Stomach (tissue), 4 donors: ENCODE data around the gene COQ7.

Source experiments
- POLR2A ChIP-seq, 4 donors: fragments of 450-650 bp; IDR thresholded peaks; one replicate each; pipeline ENCODE4 v1.6.1; 2016; ENCODE audit warnings: antibody characterized with exemption in 4 of 4, control low read depth in 2 of 4, mild to moderate bottlenecking in 1 of 4, moderate library complexity in 1 of 4
- POLR2AphosphoS5 ChIP-seq, 3 donors: sonication (generic); formaldehyde crosslinking; IDR thresholded peaks; one replicate each; pipeline ENCODE4 v1.6.1; 2016; ENCODE audit warnings: antibody characterized with exemption in 3 of 3
- TF ChIP-seq, protein P1 (sequence below), 7 experiments: fragments of 450-650 bp in 4 of 7; fragments of 200-600 bp in 3 of 7; sonication (generic) in 3 of 7; IDR thresholded peaks; one replicate each; pipeline ENCODE4 v1.5.1; 2016 to 2019; ENCODE audit warnings: antibody characterized with exemption in 7 of 7, control low read depth in 2 of 7, mild to moderate bottlenecking in 1 of 7

DNA sequence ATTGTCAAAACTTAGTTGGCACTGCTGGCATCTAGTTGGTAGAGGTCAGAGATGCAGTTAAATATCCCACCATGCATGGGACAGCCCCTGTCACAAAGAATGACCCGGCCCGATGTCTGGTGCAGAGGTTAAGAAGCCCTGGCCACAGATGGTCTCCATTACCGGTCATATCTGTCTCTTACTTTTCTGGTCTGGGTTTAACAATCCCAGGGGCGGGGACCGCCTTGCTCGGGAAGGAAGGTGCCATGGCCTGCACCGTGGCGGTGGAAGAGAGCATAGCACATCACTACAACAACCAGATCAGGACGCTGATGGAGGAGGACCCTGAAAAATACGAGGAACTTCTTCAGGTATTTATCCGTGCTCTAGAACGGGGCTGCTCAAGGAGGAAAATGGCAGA is 8.1 kb downstream of the COQ7 start:
- TF ChIP-seq, protein P1, sequence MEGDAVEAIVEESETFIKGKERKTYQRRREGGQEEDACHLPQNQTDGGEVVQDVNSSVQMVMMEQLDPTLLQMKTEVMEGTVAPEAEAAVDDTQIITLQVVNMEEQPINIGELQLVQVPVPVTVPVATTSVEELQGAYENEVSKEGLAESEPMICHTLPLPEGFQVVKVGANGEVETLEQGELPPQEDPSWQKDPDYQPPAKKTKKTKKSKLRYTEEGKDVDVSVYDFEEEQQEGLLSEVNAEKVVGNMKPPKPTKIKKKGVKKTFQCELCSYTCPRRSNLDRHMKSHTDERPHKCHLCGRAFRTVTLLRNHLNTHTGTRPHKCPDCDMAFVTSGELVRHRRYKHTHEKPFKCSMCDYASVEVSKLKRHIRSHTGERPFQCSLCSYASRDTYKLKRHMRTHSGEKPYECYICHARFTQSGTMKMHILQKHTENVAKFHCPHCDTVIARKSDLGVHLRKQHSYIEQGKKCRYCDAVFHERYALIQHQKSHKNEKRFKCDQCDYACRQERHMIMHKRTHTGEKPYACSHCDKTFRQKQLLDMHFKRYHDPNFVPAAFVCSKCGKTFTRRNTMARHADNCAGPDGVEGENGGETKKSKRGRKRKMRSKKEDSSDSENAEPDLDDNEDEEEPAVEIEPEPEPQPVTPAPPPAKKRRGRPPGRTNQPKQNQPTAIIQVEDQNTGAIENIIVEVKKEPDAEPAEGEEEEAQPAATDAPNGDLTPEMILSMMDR (IDR thresholded peaks at IDR 0.05) = no peak
- TF ChIP-seq POLR2AphosphoS5 (IDR thresholded peaks at IDR 0.05) (no peak), POLR2A (IDR thresholded peaks at IDR 0.05) (no peak)
